GM19328 (cell line): ENCODE measurements around the gene ANKRD18B.
"Not testable (repeated sequence)": the region's sequence is repeated elsewhere in the genome, so short reads cannot be mapped to it uniquely, and the experiment has no call there.

Experiments
- ATAC-seq: cut with Tn5 transposase; IDR thresholded peaks from one replicate; pipeline ENCODE4 v1.9.1; 2021; ENCODE audit warnings: mild to moderate bottlenecking, moderate library complexity; ENCODE audit not compliant: unreplicated experiment

Gene ANKRD18B

DNA sequence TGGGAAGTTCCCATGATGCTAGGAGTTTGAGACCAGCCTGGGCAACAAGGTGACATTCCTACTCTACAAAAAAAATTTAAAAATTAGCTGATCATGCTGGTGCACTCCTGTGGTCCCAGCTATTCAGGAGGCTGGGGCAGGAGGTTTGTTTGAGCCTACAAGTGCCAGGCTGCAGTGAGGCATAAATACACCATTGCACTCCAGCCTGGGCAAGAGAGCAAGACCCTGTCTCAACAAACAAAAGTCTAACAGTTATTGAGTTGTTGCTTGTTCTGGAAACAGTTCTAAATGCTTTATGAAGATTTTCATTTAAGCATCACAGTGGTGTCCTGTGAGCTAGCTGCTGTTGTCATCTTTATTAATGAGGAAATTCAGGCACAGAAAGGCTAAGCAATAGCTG, 4.0 kb downstream of the ANKRD18B start:
- ATAC-seq: not testable (repeated sequence)

DNA sequence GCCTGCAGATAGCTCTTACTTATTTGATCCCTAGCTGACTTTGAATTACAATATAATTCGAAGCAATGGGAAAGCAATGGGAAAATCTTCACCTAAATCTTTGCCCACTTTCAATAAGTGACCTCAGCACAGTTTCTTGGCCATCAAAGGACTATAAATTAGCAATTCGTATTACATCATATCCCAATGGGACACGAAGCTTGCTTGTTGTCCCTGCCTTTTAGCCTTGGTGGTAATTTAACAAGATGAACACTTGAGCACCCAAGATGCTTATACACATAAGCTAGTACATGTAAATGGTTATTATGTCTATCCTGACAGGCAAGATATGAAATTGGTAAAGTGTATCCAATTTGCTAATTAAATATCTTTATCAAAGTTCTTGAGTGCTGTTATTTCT, 9.9 kb downstream of the ANKRD18B start:
- ATAC-seq: not testable (repeated sequence)

DNA sequence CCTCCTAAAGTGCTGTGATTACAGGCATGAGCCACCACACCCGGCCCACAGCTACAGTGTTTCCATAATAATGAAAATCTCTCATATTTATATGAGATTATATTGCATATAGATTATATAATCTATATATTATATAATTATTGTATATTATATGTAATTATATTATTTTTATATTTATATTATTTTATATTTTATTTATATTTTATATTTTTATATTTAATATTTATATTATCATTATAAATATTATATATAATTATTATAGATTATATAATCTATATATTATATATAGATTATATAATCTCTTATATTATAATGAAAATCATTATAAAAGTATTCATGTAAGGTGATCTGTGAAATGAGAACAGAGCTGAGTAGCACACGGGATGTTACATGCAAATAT, 11.5 kb downstream of the ANKRD18B start:
- no peak for ATAC-seq

DNA sequence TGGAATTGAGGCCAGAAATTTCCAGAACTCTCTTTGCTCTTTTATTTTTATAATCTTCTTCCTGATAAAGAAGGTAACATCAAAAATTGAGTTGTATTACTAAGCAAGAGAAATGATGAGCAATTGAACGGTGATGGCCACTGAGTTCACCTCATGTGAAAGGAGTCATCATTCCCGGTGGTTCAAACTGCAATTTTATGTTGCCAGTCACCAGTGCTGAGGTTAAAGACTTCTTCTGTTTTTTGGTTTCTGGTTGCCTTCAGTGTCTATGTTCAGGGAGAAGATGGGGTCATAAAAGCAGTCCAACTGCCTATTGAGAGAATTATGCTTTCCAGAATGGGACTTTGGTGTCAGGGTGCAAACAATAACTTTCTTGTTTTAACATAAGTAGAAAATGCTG, 19.4 kb downstream of the ANKRD18B start:
- not testable (repeated sequence) for ATAC-seq

DNA sequence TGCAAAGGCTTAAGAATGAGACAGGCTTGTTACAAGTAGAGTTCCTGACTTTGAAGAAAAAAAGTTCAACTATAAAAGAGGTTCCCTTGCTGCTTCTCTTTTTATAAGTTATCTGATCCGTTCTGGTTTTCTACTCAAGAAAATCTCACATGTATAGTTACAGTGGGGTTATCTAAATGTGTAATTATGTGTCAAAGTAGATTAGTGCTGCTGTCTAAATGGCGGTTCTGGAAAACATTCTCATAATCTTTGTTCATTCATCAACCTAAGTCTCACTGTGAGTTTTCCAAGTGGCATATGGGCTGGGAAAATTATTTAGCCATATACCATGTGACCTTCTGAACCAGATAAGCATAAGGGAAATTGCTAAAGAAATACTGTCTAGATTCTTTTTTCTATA, 21.7 kb downstream of the ANKRD18B start:
- not testable (repeated sequence) for ATAC-seq

DNA sequence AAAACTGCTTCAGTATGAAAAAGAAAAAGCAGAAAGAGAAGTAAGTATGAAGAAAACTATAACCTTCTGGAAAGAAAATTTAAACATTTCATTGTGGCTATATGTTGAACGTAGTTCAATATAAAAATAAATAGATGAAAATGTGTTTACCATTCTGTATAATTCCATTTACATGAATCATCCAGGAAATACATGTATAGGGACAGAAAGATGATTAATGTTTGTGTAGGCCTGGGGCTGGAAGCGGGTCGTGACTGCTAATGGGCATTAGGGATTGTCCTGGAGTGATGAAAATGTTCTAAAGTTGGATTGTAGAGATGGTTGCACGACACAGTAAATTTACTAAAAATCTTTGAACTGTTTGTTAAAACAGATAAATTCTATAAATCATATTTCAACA, 24.8 kb downstream of the ANKRD18B start:
- not testable (repeated sequence) for ATAC-seq

DNA sequence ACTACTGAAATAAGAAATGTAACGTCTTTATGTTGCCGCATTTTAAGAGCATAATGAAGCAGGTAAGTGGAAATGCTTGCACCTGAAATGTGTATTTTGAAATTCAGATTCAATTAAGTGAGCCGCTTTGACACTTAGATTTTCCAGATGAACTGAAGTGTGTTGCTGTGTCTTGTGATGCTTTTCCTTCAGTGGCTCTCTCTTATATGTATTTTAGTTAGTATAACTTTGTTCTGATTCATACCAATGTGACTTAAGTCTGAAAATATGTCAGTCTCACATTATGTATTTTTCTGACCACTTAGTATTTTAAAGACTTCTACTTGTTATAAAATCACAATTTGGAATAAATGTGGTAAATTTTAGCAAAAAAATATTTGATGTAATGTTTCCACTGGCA, 25.4 kb downstream of the ANKRD18B start:
- not testable (repeated sequence) for ATAC-seq

DNA sequence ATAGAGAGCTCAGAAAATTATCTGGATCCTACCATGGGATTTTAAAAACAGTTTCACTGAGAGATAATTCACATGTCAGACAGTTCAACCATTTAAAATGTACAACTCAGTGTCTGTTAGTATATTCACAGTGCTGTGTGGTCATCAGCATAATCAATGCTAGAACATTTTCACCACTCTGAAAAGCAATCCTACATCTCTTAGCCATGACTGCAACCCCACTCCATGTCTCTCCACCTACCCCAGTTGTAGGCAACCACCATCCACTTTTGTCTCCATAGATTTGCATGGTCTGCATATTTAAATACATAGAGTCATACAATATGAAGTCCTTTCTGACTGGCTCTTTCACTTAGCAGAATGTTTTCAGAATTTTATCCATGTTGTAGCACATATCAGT, 27.1 kb downstream of the ANKRD18B start:
- not testable (repeated sequence) for ATAC-seq

DNA sequence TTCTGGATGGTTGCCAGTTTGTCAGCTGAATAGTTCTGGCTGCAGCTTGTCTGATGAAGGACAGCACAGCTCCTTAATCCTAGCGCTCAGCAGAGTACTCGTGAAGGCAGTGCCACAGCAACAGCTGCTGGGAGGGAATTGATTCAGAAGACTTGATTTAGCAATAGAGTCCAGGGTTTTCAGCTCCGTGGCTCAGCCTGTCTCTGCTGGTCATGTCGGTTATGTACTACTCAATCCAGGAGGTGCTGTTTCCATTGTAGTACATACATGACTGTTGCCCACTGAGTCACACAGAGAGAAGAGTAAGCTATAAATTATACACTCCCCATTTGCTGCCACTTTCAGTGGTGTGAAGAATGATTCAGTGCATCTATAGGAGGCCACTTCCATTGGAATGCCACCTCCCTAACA, 28.3 kb downstream of the ANKRD18B start:
- ATAC-seq: not testable (repeated sequence)

DNA sequence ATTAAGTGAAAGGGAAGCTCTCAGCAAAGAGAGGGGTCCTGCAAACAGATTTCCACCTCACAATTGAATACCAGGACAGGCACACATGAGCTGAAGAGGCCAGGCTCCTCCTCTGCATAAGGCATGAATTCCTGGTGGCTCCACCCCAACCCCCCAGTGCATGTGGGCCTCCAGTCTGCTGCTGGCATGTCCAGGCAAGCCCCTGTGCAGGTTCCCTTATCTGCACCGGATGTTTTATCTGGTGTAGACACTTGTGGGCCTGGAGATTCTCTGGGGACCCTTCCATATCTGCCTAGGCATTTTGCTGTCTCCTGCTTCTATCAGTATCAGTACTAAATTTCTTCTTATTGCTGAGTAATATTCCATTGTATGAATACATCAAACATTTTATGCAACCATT, 36.2 kb downstream of the ANKRD18B start:
- ATAC-seq: not testable (repeated sequence)

DNA sequence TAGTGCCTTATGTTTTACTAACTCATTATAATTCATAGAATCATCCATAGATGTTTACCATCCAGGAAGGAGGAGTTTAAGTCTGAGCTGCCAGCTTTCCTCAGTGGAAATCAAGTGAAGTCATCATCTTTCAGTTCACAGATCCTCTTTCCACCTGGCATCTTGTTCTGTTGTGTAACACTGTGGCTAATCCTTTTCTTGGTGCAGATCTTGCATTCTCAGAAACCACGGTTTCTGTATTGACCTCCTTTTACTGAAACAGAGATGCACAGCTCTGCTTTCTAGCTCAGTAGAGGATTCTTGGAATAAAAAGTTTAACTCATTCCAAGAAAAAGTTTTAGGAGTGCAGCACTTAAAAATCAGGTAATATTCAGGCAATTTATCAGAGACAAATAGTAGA, 38.1 kb downstream of the ANKRD18B start:
- not testable (repeated sequence) for ATAC-seq

DNA sequence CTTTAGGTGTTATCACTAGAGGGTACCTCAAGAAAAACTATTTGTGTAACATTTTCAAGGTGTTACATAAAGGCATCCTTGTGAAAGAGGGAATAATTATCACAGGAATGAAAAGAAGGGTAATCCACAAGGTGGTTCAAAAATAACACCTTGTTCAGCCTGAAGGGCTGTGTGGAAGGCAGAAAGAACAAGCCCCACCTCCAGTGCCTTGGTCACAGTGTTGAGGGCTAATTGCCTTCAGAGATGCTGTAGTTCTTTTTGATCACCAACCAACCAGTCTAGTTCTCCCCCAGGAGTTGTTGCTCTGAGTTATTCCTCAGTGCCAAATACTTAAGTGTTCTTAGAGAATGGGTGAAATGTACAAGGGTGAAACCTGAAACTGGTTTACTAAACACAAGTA, 43.7 kb downstream of the ANKRD18B start:
- not testable (repeated sequence) for ATAC-seq

DNA sequence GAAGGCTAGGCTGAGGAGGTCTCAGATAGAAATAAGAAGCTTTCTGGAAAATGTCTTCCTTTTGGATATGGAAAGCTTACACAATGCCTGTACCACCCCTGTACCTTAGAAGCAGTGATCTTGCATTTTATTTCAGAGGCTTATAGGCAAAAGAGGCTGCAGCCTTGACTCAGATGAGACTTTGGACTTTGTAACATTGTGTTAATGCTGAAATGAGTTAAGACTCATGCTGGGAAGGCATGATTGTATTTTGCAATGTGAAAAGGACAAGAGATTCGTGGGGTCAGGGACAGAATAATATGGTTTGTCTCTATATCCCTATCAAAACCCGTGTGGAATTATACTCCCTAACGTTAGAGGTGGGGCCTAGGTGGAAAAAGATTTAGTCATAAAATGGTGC, 53.7 kb downstream of the ANKRD18B start:
- not testable (repeated sequence) for ATAC-seq

DNA sequence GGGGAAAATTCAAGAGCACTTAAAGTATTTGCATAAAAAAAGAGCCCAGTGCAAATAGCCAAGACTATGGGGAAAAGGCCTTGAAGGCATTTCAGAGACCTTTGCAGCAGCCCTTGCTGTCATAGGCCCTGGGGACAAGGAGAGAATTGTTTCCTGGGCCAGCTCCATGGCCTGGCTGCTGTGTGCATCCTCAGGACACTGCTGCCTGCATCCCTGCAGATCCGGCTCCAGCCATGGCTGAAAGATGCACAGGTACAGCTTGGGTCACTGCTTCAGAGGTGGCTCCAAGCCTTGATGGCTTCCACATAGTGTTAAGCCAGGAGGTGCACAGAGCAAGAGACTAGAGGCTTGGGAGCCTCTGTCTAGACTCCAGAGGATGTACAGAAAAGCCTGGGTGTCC, 55.9 kb downstream of the ANKRD18B start:
- not testable (repeated sequence) for ATAC-seq

DNA sequence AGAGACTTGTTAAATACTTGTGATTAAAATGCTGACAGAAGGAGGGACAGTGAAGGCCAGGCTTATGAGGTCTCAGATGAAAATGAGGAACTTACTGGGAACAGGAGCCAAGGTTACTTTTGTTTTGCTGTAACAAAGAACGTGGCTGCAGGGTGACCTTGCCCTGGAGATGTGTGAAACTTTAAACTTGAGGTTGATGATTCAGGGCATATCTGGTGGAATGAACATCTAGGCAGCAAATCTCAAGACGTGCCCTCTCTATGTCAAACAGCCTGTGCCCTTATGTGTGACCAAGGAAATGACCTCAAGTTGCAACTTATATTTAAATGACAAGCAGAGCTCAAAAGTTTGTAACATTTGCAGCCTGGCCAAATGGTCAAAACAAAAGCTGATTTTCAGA, 58.6 kb downstream of the ANKRD18B start:
- not testable (repeated sequence) for ATAC-seq

DNA sequence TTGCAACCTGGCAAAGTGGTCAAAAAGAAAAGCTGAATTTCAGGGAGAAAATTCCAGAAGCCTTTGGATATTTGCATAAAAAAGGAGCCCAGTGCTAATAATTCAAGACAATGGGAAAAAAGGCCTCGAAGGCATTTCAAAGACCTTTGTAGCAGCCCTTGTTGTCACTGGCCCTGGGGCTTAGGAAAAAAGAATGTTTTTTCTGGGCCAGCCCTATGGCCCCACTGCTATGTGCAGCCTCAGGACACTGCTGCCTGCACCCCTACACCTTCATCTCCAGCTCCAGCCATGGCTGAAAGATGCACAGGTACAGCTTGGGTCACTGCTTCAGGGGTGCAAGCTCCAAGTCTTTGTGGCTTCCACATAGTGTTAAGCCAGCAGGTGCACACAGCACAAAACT, 62.1 kb downstream of the ANKRD18B start:
- not testable (repeated sequence) for ATAC-seq

DNA sequence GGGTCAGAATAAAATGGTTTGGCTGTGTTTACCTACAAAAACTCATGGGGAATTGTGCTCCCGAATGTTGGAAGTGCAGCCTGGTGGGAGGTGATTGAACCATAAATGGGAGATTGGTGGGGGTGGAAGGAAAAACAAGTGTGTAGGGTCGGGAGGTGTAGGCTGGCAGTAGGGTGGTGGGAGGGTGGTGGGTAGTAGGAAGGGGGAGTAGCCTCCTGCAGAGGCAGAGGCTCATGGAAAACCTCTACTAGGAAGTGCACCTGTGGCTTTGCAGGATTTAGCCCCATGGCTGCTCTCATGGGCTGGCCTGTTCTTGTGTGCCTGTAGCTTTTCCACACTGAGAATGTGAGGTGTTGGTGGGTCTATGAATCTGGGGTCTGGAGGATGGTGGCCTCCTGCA, 63.7 kb downstream of the ANKRD18B start:
- ATAC-seq: not testable (repeated sequence)

DNA sequence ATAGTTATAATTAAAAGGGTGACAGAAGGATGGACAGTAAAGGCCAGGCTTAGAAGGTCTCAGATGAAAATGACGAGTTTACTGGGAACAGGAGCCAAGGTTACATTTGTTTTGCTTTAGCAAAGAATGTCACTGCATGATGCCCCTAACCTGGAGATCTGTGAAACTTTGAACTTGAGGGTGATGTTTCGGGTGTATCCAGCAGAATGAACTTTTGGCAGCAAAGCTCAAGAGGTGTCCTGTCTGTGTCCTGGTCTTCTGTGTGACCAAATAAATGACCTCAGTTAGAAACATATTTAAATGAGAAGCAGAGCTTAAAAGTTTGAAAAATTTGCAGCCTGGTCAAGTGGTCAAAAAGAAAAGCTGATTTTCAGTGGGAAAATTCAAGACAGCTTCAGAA, 64.8 kb downstream of the ANKRD18B start:
- not testable (repeated sequence) for ATAC-seq

DNA sequence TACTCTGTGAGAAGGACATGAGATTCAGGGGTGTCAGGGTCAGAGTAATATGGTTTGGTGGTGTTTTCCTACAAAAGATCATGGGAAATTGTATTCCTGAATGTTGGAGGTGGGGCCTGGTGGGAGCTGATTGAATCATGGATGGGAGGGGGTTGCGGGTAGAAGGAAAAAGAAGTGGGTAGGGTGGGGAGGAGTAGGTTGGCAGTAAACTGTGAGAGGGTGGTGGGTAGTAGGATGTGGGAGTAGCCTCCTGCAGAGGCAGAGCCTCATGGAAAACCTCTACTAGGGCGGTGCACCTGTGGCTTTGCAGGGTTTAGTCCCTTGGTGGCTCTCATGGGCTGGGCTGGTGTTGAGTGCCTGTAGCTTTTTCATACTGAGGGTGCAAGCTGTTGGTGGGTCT, 66.8 kb downstream of the ANKRD18B start:
- ATAC-seq: not testable (repeated sequence)

DNA sequence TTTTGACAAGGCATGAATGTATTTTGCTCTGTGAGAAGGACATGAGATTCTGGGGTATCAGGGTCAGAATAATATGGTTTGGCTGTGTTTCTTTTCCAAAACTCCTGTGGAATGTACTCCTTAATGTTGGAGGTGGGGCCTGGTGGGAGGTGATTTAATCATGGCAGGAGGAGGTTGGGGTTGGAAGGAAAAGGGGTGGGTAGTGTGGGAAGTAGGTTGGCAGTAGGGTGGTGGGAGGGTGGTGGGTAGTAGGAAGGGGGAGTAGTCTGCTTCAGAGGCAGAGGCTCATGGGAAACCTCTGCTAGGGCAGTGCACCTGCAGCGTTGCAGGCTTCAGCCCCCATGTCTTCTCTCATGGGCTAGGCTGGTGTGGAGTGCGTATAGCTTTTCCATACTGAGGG, 72.9 kb downstream of the ANKRD18B start:
- ATAC-seq: not testable (repeated sequence)

DNA sequence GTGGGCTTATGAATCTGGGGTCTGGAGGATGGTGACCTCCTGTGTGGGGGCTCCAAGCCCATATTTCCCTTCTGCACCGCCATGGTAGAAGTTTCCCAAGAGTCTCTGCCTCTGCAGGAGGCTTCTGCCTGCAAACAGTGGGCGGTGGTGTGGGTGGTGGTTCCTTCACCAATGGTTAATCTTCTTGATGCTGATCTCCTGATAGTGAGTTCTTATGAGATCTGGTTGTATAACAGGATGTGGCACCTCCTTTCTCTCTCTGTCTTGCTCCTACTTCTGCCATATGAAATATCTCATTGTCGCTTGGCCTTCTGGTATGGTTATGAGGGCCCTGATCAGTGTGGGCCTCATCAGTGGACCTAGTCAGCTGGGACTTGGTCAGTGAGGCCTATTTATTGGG, 73.3 kb downstream of the ANKRD18B start:
- ATAC-seq: not testable (repeated sequence)

DNA sequence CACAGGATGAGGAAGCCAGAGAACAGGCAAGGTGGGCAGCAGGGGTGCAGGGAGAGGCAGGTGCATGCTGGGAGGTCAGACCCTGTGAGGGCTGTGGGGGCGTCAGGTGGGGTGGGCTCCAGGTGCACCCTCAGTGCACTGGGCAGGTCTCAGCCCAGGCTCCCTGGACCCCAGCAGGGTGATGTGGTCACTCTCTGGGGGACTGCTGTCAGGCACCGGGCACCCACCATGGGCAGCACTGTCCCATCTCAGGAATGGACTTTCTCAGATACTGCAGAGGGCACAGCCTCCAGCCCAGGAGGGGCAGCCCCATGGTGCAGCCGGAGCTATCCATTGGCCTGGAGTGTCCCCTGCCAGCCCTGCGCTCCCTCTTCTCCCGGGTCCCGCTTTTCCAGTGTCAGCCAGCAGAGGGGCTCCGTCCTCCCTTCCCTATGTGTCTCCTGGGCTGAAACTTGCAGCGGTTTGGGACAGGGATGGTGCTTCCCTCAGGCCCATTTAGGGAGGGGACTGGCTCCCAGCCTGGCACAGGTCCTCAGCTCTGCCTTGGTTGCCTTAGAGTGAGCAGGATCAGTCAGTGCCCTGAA, 74.8 kb downstream of the ANKRD18B start:
- ATAC-seq: not testable (repeated sequence)

DNA sequence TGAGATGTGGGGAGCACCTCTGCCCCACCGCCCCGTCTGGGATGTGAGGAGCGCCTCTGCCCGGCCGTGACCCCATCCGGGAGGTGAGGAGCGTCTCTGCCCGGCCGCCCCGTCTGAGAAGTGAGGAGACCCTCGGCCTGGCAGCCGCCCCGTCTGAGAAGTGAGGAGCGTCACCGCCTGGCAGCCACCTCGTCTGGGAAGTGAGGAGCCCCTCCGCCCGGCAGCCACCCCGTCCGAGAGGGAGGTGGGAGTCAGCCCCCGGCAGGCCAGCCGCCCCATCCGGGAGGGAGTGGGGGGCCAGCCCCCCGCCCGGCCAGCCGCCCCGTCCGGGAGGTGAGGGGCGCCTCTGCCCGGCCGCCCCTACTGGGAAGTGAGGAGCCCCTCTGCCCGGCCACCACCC, 76.9 kb downstream of the ANKRD18B start:
- not testable (repeated sequence) for ATAC-seq
